Measurements from ENCODE around the gene SCN2A. TPM values are rescaled to one million over a fixed set of nuclear protein-coding genes. Genes with fewer than 3 reads are reported as not detected.

Gene SCN2A
- 0.04 and 0.14 TPM in 2 replicates for total RNA-seq

DNA sequence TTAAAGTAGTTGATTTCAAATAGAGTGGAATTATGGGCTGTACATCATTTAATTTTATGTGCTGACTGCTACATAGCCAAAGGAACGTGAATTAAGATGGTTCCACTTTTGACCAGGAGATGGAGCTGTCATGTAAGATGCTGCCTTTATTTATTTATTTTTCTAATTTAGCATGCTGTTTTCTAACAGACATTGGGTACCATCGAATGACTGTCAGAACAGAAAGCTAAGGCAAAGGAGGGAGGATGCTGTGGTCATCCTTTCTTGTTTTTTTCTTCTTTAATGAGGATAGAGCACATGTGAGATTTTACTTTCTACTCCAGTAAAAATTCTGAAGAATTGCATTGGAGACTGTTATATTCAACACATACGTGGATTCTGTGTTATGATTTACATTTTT, at the start of gene SCN2A:
TSS of gene SCN2A (plus strand) at position 185 of the 400 bp plus-strand sequence. CDS start 56,410 bp downstream, outside the sequence.
- TF ChIP-seq, protein P1, sequence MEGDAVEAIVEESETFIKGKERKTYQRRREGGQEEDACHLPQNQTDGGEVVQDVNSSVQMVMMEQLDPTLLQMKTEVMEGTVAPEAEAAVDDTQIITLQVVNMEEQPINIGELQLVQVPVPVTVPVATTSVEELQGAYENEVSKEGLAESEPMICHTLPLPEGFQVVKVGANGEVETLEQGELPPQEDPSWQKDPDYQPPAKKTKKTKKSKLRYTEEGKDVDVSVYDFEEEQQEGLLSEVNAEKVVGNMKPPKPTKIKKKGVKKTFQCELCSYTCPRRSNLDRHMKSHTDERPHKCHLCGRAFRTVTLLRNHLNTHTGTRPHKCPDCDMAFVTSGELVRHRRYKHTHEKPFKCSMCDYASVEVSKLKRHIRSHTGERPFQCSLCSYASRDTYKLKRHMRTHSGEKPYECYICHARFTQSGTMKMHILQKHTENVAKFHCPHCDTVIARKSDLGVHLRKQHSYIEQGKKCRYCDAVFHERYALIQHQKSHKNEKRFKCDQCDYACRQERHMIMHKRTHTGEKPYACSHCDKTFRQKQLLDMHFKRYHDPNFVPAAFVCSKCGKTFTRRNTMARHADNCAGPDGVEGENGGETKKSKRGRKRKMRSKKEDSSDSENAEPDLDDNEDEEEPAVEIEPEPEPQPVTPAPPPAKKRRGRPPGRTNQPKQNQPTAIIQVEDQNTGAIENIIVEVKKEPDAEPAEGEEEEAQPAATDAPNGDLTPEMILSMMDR (IDR thresholded peaks at IDR 0.05; ENCODE audit: insufficient read depth, low read length, poor library complexity, severe bottlenecking), result peak; percentile 66
- no peak for DNase-seq (ENCODE audit: low read depth)
- Histone ChIP-seq H3K4me3 (ENCODE audit: low read depth, low read length) (no peak within 1 kb of the TSS), H3K27me3 (ENCODE audit: control insufficient read depth, insufficient read depth, low read length) (no peaks in the 10 kb centered on the region), H3K36me3 (ENCODE audit: control insufficient read depth, insufficient read depth, low read length) (no peaks in the 10 kb centered on the region)

DNA sequence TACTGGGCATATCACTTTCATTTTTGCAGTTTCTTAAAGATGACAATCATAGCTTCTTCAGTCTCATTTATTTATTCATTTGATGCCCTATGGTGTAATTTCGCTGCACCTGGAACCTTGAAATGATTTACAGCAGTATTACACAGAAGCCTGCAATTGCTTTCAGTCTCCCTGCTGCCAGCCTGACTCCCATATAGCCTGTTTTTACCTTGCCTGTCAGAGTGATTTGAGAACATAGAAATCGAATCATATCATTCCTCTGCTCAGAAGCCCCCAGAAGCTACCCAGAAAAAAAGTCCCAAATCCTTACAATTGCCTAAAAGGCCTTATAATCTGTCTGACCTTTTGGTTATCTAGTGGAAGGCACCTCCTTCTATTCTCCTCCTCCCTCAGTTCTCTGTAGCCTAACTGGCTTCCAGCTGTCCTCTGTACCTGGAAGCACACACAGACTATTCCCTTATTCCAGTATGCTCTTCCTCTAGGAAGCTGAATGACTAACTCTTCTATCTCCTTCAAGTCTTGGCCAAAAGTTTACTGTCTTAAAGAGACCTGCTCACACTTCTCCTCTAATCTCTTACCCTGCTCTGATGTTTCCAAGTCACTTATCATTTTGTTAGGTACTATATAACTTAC, 48.0 kb upstream of the SCN2A start:
- DNase-seq (ENCODE audit: low read depth), result no peak
- no peaks in the 10 kb centered on the region for H3K27me3 ChIP-seq (ENCODE audit: control insufficient read depth, insufficient read depth, low read length)
- no peaks in the 10 kb centered on the region for H3K36me3 ChIP-seq (ENCODE audit: control insufficient read depth, insufficient read depth, low read length)
- TF ChIP-seq, protein P1 (IDR thresholded peaks at IDR 0.05; ENCODE audit: insufficient read depth, low read length, poor library complexity, severe bottlenecking), result no peak
- no peak overlapping the region for H3K4me3 ChIP-seq (ENCODE audit: low read depth, low read length)

DNA sequence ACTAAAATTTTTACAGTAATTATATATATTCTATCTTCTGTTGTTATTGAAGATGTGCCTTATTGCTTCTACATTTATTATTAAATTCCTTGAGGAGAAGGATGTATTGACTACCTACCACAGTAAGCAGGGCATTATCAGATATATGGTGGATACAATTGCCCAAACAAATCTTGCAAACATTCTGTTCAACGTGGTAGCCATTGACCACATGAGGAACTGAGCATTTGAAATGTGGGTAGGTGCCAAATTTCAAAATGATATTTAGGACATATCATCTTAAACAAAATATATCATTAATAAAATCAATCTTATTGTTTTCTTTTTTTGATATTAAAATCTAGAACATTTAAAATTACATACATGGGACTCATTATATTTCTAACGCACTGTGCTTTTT, 46.5 kb upstream of the SCN2A start:
- Histone ChIP-seq H3K36me3 (ENCODE audit: control insufficient read depth, insufficient read depth, low read length) (no peaks in the 10 kb centered on the region), H3K4me3 (ENCODE audit: low read depth, low read length) (no peak overlapping the region), H3K27me3 (ENCODE audit: control insufficient read depth, insufficient read depth, low read length) (no peaks in the 10 kb centered on the region)
- DNase-seq (ENCODE audit: low read depth), result no peak
- TF ChIP-seq, protein P1 (IDR thresholded peaks at IDR 0.05; ENCODE audit: insufficient read depth, low read length, poor library complexity, severe bottlenecking), result no peak

DNA sequence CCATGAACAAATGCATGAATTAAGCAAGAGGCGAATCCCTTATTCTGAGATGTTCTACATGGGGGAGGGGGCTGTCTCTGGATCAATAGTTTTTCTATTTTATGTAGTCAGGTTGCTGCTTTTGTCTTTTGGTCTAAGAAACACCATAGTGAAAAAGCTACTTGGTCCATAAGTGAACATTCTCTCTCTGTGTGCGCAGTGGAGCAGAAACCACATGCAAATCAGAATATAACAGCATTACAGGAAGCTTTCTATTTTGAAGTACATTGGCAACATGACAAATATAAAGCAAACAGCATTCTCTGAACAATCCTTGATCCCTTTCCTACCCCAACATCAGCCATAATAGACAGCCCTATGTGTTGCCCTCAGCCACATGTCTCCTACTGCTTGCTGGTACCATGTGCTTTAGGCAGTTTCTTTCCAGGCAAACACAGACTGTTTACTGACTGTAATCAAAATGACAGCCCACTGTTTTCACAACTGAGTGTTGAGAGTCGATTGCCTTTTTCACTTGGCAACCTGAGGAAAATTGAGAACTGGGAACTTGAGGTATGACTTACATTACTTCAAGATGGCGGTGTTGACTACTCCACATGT, 45.9 kb upstream of the SCN2A start:
- no peak for DNase-seq (ENCODE audit: low read depth)

DNA sequence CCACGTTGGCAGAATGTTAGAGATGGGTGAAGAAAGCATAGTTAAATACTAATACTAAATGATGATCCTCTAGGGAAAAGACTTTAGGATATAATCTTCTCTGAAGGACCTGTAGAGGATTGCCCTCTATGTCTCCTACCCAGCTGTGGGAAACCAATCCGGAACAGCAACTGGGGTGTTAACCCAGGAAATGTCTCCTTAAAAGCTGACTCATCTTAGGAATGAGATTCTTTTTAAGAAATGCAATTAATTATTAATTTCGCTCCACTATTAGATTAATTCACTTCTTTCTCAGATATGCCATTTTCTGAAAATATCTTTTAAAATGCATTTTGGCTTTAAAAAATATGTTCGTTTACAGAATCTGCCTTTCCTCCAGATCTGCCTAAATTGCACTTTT, 42.8 kb upstream of the SCN2A start:
- no peak for DNase-seq (ENCODE audit: low read depth)
- TF ChIP-seq, protein P1 (IDR thresholded peaks at IDR 0.05; ENCODE audit: insufficient read depth, low read length, poor library complexity, severe bottlenecking), result no peak
- Histone ChIP-seq H3K4me3 (ENCODE audit: low read depth, low read length) (no peak overlapping the region), H3K27me3 (ENCODE audit: control insufficient read depth, insufficient read depth, low read length) (no peaks in the 10 kb centered on the region), H3K36me3 (ENCODE audit: control insufficient read depth, insufficient read depth, low read length) (no peaks in the 10 kb centered on the region)

More for the DNA sequence above, 45.9 kb upstream of the SCN2A start:
- Histone ChIP-seq H3K27me3 (ENCODE audit: control insufficient read depth, insufficient read depth, low read length) (no peaks in the 10 kb centered on the region), H3K36me3 (ENCODE audit: control insufficient read depth, insufficient read depth, low read length) (no peaks in the 10 kb centered on the region), H3K4me3 (ENCODE audit: low read depth, low read length) (no peak overlapping the region)
- TF ChIP-seq, protein P1 (IDR thresholded peaks at IDR 0.05; ENCODE audit: insufficient read depth, low read length, poor library complexity, severe bottlenecking), result no peak
